Mucosa of descending colon (tissue), 3 donors: ENCODE results near the gene PRKAR1B. TPM values are rescaled to one million over a fixed set of nuclear protein-coding genes. Genes with fewer than 3 reads are reported as not detected.
A peak's percentile ranks its signal among the peaks of the same experiment; 100 is the strongest.

ENCODE experiments used
- ATAC-seq: fragments of 200-7000 bp; cut with Tn5 transposase; one replicate; pipeline ENCODE4 v1.9.1; 2020; ENCODE audit warnings: mild to moderate bottlenecking, moderate library complexity
- DNase-seq, 3 donors: peaks; one replicate each; pipeline ENCODE4 v3.0.0-alpha.2; 2020
- H3K36me3 ChIP-seq: fragments of 200-600 bp; one replicate; pipeline ENCODE4 v1.8.0; 2021; ENCODE audit warnings: low read depth, mild to moderate bottlenecking
- H3K4me1 ChIP-seq: fragments of 200-600 bp; one replicate; pipeline ENCODE4 v1.8.0; 2021; ENCODE audit warnings: low read depth, mild to moderate bottlenecking
- H3K4me3 ChIP-seq: fragments of 200-600 bp; one replicate; pipeline ENCODE4 v1.8.0; 2021; ENCODE audit warnings: mild to moderate bottlenecking
- H3K9me3 ChIP-seq: fragments of 200-600 bp; one replicate; pipeline ENCODE4 v1.8.0; 2021; ENCODE audit warnings: mild to moderate bottlenecking
- intact Hi-C, 2 donors: fragments of 100-400 bp; cut with DNase I in 1 of 2; cut with micrococcal nuclease in 1 of 2; formaldehyde crosslinking; loops; one replicate each; pipeline versions ENCODE4 v1.11.0 to v1.11.1; 2022; cut with DNase I, micrococcal nuclease
- total RNA-seq, 3 donors: library from RNA; stranded (reverse); fragmentation: NEBNext Ultra II Directional in 2 of 3; extraction: Animal tissue kit (Norgen Biotek cat#: 25700) in 2 of 3; gene quantifications; one replicate each; pipeline versions ENCODE4 v1.2.1 to v1.2.4, GENCODE V29; 2021 to 2023
- TF ChIP-seq, protein P1 (sequence below): fragments of 200-600 bp; IDR thresholded peaks from one replicate; pipeline ENCODE4 v1.8.0; 2022; ENCODE audit warnings: antibody characterized with exemption, mild to moderate bottlenecking
- donor health status: DM: no; HTN: no; CAD: no; lungs with moderate emphysema.
- donor health status: DM: no; HTN: no; CAD: no.
- donor health status: DM: no; HTN: yes; CAD: no.

PRKAR1B gene
- total RNA-seq, 3 donors from 2014 or later = 10.1 to 24.5 (median 24.4) TPM

- Histone ChIP-seq H3K36me3 (no peaks in the 10 kb centered on the region), H3K4me1 (peaks cover 26% of the 10 kb centered on the region), H3K4me3 (no peak overlapping the region), H3K9me3 (no peaks in the 10 kb centered on the region)
- intact Hi-C loops = no loop called here
- TF ChIP-seq, protein P1, sequence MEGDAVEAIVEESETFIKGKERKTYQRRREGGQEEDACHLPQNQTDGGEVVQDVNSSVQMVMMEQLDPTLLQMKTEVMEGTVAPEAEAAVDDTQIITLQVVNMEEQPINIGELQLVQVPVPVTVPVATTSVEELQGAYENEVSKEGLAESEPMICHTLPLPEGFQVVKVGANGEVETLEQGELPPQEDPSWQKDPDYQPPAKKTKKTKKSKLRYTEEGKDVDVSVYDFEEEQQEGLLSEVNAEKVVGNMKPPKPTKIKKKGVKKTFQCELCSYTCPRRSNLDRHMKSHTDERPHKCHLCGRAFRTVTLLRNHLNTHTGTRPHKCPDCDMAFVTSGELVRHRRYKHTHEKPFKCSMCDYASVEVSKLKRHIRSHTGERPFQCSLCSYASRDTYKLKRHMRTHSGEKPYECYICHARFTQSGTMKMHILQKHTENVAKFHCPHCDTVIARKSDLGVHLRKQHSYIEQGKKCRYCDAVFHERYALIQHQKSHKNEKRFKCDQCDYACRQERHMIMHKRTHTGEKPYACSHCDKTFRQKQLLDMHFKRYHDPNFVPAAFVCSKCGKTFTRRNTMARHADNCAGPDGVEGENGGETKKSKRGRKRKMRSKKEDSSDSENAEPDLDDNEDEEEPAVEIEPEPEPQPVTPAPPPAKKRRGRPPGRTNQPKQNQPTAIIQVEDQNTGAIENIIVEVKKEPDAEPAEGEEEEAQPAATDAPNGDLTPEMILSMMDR = no peak
- ATAC-seq (no peak), DNase-seq (peak in 1 of 3 donors; percentile 28)
Observed at GRCh38 chr7:522951-523314, 204.1 kb downstream of the PRKAR1B start.

DNA sequence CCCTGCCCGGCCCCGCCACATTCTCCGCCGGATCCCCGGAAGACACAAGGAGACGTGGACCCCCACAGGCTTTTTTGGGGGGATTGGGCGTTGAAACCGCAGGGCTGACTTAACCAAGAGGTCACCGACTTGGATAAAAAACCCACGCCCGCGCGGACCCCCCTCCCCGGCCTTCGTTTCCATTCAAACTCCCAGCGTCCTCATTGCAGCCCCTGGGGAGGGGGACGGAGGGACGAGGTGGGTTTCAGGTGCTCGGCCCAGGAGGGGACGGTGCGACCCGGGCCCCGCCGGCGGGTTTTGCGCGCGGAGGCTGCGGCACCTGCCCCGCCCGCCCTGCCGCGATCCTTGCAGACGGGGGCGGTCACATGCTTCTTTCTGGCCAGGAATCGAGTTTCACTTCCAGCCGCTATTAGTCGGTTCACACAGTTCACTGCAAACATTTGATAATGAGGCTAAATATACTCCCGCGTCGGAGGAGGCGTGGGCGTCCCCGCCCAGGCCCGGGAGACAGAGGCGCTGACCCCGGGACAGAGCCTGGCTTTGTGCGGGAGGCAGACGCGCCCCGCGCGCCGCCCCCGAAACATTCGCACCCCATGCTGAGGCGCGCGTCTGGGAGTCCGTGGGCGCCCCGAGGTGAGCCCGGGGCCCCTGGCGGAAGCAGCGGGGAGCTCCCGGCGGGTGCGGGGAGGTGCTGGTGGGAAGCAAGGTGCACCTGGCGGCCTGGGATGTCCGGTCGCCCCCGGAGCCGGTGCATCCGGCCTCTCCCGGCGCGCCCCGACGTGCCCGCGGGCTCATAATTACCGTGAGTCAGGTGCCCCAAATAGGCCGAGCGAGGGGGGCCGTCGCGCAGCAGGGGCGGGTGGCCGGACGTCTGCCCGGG lies 204.8 kb downstream of the PRKAR1B start:
- intact Hi-C loops = no loop called here
- Histone ChIP-seq H3K36me3 (no peaks in the 10 kb centered on the region), H3K4me1 (peaks cover 26% of the 10 kb centered on the region), H3K4me3 (no peak overlapping the region), H3K9me3 (no peaks in the 10 kb centered on the region)
- DNase-seq = peak in 2 of 3 donors; percentile 73 to 77
- peak; percentile 26 for ATAC-seq
- TF ChIP-seq, protein P1 = no peak

DNA sequence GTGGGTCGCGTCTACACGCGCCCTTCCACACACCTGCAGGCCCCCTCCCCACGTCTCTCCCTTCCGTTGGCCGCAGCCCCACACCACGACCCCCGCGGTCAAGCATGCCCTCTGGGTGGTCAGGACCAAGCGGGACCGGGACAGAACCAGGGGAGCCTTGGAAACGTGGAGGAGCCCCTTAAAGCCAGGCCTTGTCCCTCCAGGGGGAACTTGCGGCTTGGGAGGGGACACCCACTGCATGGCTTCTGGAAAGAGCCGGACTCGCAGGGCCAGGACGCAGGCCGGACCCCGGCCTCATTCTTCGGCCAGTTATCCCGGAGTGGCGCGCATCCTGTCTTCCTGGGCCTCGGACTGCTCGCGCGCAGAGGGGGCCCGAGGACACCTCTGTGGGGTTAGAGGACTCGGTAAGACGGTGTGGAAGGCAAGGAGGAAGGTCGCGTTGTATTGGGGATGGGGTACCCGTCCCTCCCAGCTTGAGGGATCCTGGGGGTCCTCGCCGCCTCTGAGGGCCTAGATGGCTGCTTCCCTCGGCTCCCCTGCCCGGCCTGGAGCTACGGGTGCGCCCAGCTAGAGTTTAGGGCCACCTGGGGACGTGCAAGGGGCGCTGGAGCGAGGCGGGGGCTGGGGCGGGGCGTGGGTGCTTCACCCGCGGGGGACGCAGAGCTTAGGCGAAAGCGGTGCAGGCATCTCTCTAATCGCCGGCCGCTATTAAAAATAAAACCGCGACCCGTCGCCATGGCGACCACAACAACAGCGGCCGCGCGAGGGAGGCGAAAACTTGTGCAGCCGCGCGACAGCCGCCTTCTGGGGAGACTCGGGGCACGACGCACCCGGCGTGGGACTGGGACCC lies 205.6 kb downstream of the PRKAR1B start:
- no peaks in the 10 kb centered on the region for H3K36me3 ChIP-seq
- intact Hi-C loops = no loop called here
- ATAC-seq (no peak), DNase-seq (peak in 2 of 3 donors; percentile 55 to 72)
- H3K4me1 ChIP-seq = peaks cover 29% of the 10 kb centered on the region
- no peak overlapping the region for H3K4me3 ChIP-seq
- TF ChIP-seq, protein P1 = no peak
- H3K9me3 ChIP-seq = no peaks in the 10 kb centered on the region

DNA sequence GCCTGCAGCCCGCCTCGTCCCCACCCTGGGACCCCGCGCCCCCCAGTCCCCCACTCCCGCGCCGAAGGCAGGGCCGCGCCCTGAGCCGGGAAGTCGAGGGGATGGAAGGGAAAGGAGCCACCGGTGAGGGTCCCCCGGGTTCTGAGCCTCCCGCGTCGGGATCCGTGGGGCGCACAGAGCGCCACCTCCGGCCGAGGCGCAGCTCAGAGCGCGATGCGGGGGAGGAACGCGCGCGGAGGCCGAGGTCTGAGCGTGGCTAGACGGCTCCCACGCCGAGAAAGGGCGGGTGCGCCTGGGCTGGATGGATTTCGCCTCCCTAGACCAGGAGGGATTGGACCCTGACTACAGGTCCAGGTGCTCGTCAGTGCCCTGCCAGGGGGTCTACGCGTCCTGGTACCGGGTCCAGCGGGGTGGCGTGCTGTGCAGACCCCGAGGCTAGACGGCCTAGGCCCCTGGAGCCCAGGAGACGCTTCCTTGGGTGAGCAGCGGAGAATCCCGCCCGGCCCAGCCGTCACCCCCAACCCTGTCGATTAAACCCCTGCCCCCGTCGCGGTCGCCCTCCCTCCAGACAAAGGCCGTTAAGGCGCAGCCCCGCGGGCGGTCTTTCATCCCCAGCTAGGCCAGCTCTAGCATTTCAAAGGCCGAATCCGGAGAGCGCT lies 206.4 kb downstream of the PRKAR1B start:
- intact Hi-C loops = no loop called here
- ATAC-seq (peak; percentile 4), DNase-seq (peak in 1 of 3 donors; percentile 68)
- TF ChIP-seq, protein P1 = no peak
- H3K9me3 ChIP-seq = no peaks in the 10 kb centered on the region
- no peak overlapping the region for H3K4me3 ChIP-seq
- H3K36me3 ChIP-seq = no peaks in the 10 kb centered on the region
- H3K4me1 ChIP-seq = peaks cover 33% of the 10 kb centered on the region
